ENCODE data around the gene CIAO2A. TPM values are rescaled to one million over a fixed set of nuclear protein-coding genes. Genes with fewer than 3 reads are reported as not detected.
"Not testable (repeated sequence)": the region's sequence is repeated elsewhere in the genome, so short reads cannot be mapped to it uniquely, and the experiment has no call there.

The CIAO2A gene
- total RNA-seq, 1 donor from 2014 or later, result 210 TPM

GRCh38 chr15:64068133-64068532, 25.5 kb downstream of the CIAO2A start:
- H3K4me3 Mint-ChIP-seq, result no peak overlapping the region
- Histone ChIP-seq H2AFZ (replicated peaks) (no peak overlapping the region), H3F3A (ENCODE audit: low read depth) (no peaks in the 10 kb centered on the region), H3K36me3 (no peaks in the 10 kb centered on the region), H3K4me1 (no peaks in the 10 kb centered on the region), H3K4me2 (no peak overlapping the region), H3K27ac (no peak overlapping the region), H4K20me1 (ENCODE audit: low read depth) (no peaks in the 10 kb centered on the region), H3K9ac (no peak overlapping the region), H3K4me3 (no peak overlapping the region), H3K9me3 (ENCODE audit: low read depth) (no peaks in the 10 kb centered on the region), H3K27me3 (no peaks in the 10 kb centered on the region), H3K79me2 (ENCODE audit: low read depth) (no peaks in the 10 kb centered on the region)
- H3K27ac Mint-ChIP-seq, result no peak overlapping the region
- peaks cover 8% of the 10 kb centered on the region for H3K4me1 Mint-ChIP-seq
- H3K9me3 Mint-ChIP-seq, result no peaks in the 10 kb centered on the region
- H3K27me3 Mint-ChIP-seq (ENCODE audit: insufficient read depth, low read depth), result peaks cover 3% of the 10 kb centered on the region
- peaks cover 7% of the 10 kb centered on the region for H3K36me3 Mint-ChIP-seq
- no peak for DNase-seq (ENCODE audit: low spot score)
- TF ChIP-seq CTCF (IDR thresholded peaks at IDR 0.05) (no peak), EZH2phosphoT487 (IDR thresholded peaks at IDR 0.05) (no peak), EZH2 (IDR thresholded peaks at IDR 0.05) (no peak)

GRCh38 chr15:64067564-64068030, 26.0 kb downstream of the CIAO2A start:
- no peaks in the 10 kb centered on the region for H3F3A ChIP-seq (ENCODE audit: low read depth)
- no peak overlapping the region for H3K27ac Mint-ChIP-seq
- H3K79me2 ChIP-seq (ENCODE audit: low read depth), result no peaks in the 10 kb centered on the region
- H3K36me3 Mint-ChIP-seq, result peaks cover 4% of the 10 kb centered on the region
- no peak overlapping the region for H3K4me2 ChIP-seq
- H3K36me3 ChIP-seq, result no peaks in the 10 kb centered on the region
- no peaks in the 10 kb centered on the region for H3K9me3 ChIP-seq (ENCODE audit: low read depth)
- DNase-seq (ENCODE audit: low spot score), result peak; percentile 81
- H2AFZ ChIP-seq (replicated peaks), result peak overlapping the region; percentile 71
- no peak overlapping the region for H3K4me3 Mint-ChIP-seq
- no peak for TF ChIP-seq EZH2phosphoT487 (IDR thresholded peaks at IDR 0.05)
- TF ChIP-seq CTCF (IDR thresholded peaks at IDR 0.05), result peak; percentile 82
- no peak for TF ChIP-seq EZH2 (IDR thresholded peaks at IDR 0.05)
- no peaks in the 10 kb centered on the region for H3K9me3 Mint-ChIP-seq
- H3K4me1 ChIP-seq, result no peaks in the 10 kb centered on the region
- peaks cover 3% of the 10 kb centered on the region for H3K27me3 Mint-ChIP-seq (ENCODE audit: insufficient read depth, low read depth)
- no peaks in the 10 kb centered on the region for H3K27me3 ChIP-seq
- no peak overlapping the region for H3K9ac ChIP-seq
- no peak overlapping the region for H3K27ac ChIP-seq
- peaks cover 8% of the 10 kb centered on the region for H3K4me1 Mint-ChIP-seq
- no peak overlapping the region for H3K4me3 ChIP-seq
- no peaks in the 10 kb centered on the region for H4K20me1 ChIP-seq (ENCODE audit: low read depth)

- Histone ChIP-seq H3K4me2 (no peak overlapping the region), H3K36me3 (no peaks in the 10 kb centered on the region), H3K4me3 (no peak overlapping the region), H3K9ac (no peak overlapping the region), H3F3A (ENCODE audit: low read depth) (no peaks in the 10 kb centered on the region), H3K9me3 (ENCODE audit: low read depth) (no peaks in the 10 kb centered on the region), H3K27ac (no peak overlapping the region), H4K20me1 (ENCODE audit: low read depth) (no peaks in the 10 kb centered on the region), H3K27me3 (no peaks in the 10 kb centered on the region), H3K79me2 (ENCODE audit: low read depth) (no peaks in the 10 kb centered on the region), H3K4me1 (no peaks in the 10 kb centered on the region), H2AFZ (replicated peaks) (no peak overlapping the region)
- peaks cover 8% of the 10 kb centered on the region for H3K4me1 Mint-ChIP-seq
- TF ChIP-seq EZH2 (IDR thresholded peaks at IDR 0.05), result no peak
- no peak overlapping the region for H3K27ac Mint-ChIP-seq
- H3K4me3 Mint-ChIP-seq, result no peak overlapping the region
- DNase-seq (ENCODE audit: low spot score), result no peak
- no peaks in the 10 kb centered on the region for H3K9me3 Mint-ChIP-seq
- no peaks in the 10 kb centered on the region for H3K36me3 Mint-ChIP-seq
- H3K27me3 Mint-ChIP-seq (ENCODE audit: insufficient read depth, low read depth), result peaks cover 3% of the 10 kb centered on the region
These were observed 27.2 kb downstream of the CIAO2A start for GRCh38 chr15:64066451-64066850.

- peaks cover 2% of the 10 kb centered on the region for H3K4me1 Mint-ChIP-seq
- no peak for DNase-seq (ENCODE audit: low spot score)
- H3K36me3 ChIP-seq, result no peaks in the 10 kb centered on the region
- H3K9me3 ChIP-seq (ENCODE audit: low read depth), result no peaks in the 10 kb centered on the region
- no peak overlapping the region for H3K4me2 ChIP-seq
- no peak overlapping the region for H3K4me3 Mint-ChIP-seq
- H4K20me1 ChIP-seq (ENCODE audit: low read depth), result no peaks in the 10 kb centered on the region
- no peak overlapping the region for H3K9ac ChIP-seq
- H3K27ac ChIP-seq, result no peak overlapping the region
- H3K27ac Mint-ChIP-seq, result no peak overlapping the region
- peaks cover 2% of the 10 kb centered on the region for H3K27me3 Mint-ChIP-seq (ENCODE audit: insufficient read depth, low read depth)
- H2AFZ ChIP-seq (replicated peaks), result no peak overlapping the region
- TF ChIP-seq EZH2 (IDR thresholded peaks at IDR 0.05) (no peak), CTCF (IDR thresholded peaks at IDR 0.05) (no peak), EZH2phosphoT487 (IDR thresholded peaks at IDR 0.05) (no peak)
- no peaks in the 10 kb centered on the region for H3K4me1 ChIP-seq
- H3K36me3 Mint-ChIP-seq, result no peaks in the 10 kb centered on the region
- no peaks in the 10 kb centered on the region for H3K79me2 ChIP-seq (ENCODE audit: low read depth)
- no peaks in the 10 kb centered on the region for H3K27me3 ChIP-seq
- H3F3A ChIP-seq (ENCODE audit: low read depth), result no peaks in the 10 kb centered on the region
- H3K4me3 ChIP-seq, result no peak overlapping the region
- peaks cover 2% of the 10 kb centered on the region for H3K9me3 Mint-ChIP-seq
These were observed 32.9 kb downstream of the CIAO2A start for GRCh38 chr15:64060716-64061115.

GRCh38 chr15:64059104-64059503, 34.5 kb downstream of the CIAO2A start:
- H3K27ac Mint-ChIP-seq; DNase-seq (ENCODE audit: low spot score); H3K4me2 ChIP-seq; H3F3A ChIP-seq (ENCODE audit: low read depth); H3K36me3 ChIP-seq; H3K36me3 Mint-ChIP-seq; H3K4me1 ChIP-seq; H3K9me3 ChIP-seq (ENCODE audit: low read depth); H3K79me2 ChIP-seq (ENCODE audit: low read depth); H3K4me3 ChIP-seq; H3K9ac ChIP-seq; H3K27me3 Mint-ChIP-seq (ENCODE audit: insufficient read depth, low read depth); H3K27me3 ChIP-seq; H3K4me3 Mint-ChIP-seq; H3K9me3 Mint-ChIP-seq; H3K4me1 Mint-ChIP-seq; H3K27ac ChIP-seq; H4K20me1 ChIP-seq (ENCODE audit: low read depth); H2AFZ ChIP-seq (replicated peaks): not testable (repeated sequence)
